ENCODE data around the gene LCN15. TPM values are rescaled to one million over a fixed set of nuclear protein-coding genes. Genes with fewer than 3 reads are reported as not detected.
"Not testable (repeated sequence)": the region's sequence is repeated elsewhere in the genome, so short reads cannot be mapped to it uniquely, and the experiment has no call there.

LCN15 gene
- total RNA-seq, 4 donors from 2014 or later, result not detected

DNA sequence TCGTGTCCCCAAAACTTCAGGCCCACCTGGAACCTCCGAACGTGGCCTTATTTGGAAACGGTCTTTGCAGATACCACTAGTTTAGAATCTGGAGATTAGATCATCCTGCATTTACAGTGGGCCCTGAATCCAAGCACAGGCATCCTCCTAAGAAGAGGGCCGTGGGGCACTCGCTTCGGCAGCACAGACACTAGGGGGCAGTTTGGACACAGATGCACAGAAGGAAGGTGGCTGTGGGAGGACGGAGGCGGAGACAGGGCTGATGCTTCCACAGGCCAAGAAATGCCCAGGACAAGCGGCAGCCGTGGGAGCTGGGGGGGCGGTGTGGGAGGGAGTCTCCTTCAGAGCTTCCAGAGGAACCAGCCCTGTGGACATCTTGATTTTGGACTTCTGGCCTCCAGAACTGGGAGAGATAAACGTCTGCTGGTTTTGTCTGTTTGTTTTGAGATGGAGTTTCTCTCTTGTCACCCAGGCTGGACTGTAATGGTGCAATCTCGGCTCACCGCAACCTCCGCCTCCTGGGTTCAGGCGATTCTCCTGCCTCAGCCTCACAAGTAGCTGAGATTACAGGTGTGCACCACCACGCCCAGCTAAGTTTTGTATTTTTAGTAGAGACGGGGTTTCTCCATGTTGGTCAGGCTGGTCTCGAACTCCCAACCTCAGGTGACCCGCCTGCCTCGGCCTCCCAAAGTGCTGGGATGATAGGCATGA, 3.3 kb downstream of the LCN15 start:
- ATAC-seq, result not testable (repeated sequence)
- peaks cover 68% of the 10 kb centered on the region for H3K27me3 ChIP-seq
- WGBS, 2 donors (ENCODE audit: low coverage in 1 of 2), result 6 to 32% methylated on average over 7 to 8 of the region's 22 CpGs

GRCh38 chr9:136760424-136760823, 3.9 kb downstream of the LCN15 start:
- no peak for ATAC-seq
- WGBS, 2 donors (ENCODE audit: low coverage in 1 of 2), result 80% methylated on average over 1 to 4 of the region's 25 CpGs
- H3K36me3 ChIP-seq, result no peaks in the 10 kb centered on the region
- H3K27me3 ChIP-seq, result peaks cover 65% of the 10 kb centered on the region
- TF ChIP-seq POLR2AphosphoS5 (IDR thresholded peaks at IDR 0.05), result no peak
- TF ChIP-seq EP300 (IDR thresholded peaks at IDR 0.05), result no peak
- no peak for TF ChIP-seq CTCF (IDR thresholded peaks at IDR 0.05)
- no peak for TF ChIP-seq POLR2A (IDR thresholded peaks at IDR 0.05)
- no peak overlapping the region for H3K27ac ChIP-seq
- H3K9me3 ChIP-seq, result peaks cover 0 to 8% (median 0%) of the 10 kb centered on the region in 3 donors
- H3K4me1 ChIP-seq, result peaks cover 0 to 10% (median 0%) of the 10 kb centered on the region in 3 donors
- H3K4me3 ChIP-seq, result no peak overlapping the region

More for the DNA sequence above, 3.3 kb downstream of the LCN15 start:
- not testable (repeated sequence) for H3K4me1 ChIP-seq, H3K27ac ChIP-seq, H3K36me3 ChIP-seq, H3K9me3 ChIP-seq, H3K4me3 ChIP-seq
- peak in 2 of 4 experiments; percentile 28 to 37 for TF ChIP-seq CTCF (IDR thresholded peaks at IDR 0.05)

GRCh38 chr9:136759436-136760325, 4.6 kb downstream of the LCN15 start:
- 93% methylated on average over 3 to 5 of the region's 27 CpGs for WGBS, 2 donors (ENCODE audit: low coverage in 1 of 2)
- ATAC-seq, result no peak
- TF ChIP-seq CTCF (IDR thresholded peaks at IDR 0.05), result no peak
- TF ChIP-seq POLR2A (IDR thresholded peaks at IDR 0.05), result no peak
- no peak for TF ChIP-seq EP300 (IDR thresholded peaks at IDR 0.05)
- no peak for TF ChIP-seq POLR2AphosphoS5 (IDR thresholded peaks at IDR 0.05)

GRCh38 chr9:136759001-136759400, 5.3 kb downstream of the LCN15 start:
- Histone ChIP-seq H3K27me3 (peaks cover 51% of the 10 kb centered on the region), H3K9me3 (peaks cover 0 to 8% (median 0%) of the 10 kb centered on the region in 3 donors), H3K27ac (no peak overlapping the region), H3K4me3 (no peak overlapping the region), H3K4me1 (peaks cover 0 to 10% (median 0%) of the 10 kb centered on the region in 3 donors), H3K36me3 (no peaks in the 10 kb centered on the region)
- 100% methylated on average over 1 of the region's 9 CpGs; no CpG with 5 or more reads in 1 of the 2 donors for WGBS, 2 donors (ENCODE audit: low coverage in 1 of 2)
- ATAC-seq, result no peak
- TF ChIP-seq EP300 (IDR thresholded peaks at IDR 0.05), result no peak
- no peak for TF ChIP-seq POLR2AphosphoS5 (IDR thresholded peaks at IDR 0.05)
- no peak for TF ChIP-seq POLR2A (IDR thresholded peaks at IDR 0.05)
- TF ChIP-seq CTCF (IDR thresholded peaks at IDR 0.05), result no peak

More at GRCh38 chr9:136759436-136760325, 4.6 kb downstream of the LCN15 start:
- Histone ChIP-seq H3K9me3 (peaks cover 0 to 8% (median 0%) of the 10 kb centered on the region in 3 donors), H3K4me1 (peaks cover 0 to 10% (median 0%) of the 10 kb centered on the region in 3 donors), H3K27me3 (peaks cover 58% of the 10 kb centered on the region), H3K4me3 (no peak overlapping the region), H3K36me3 (no peaks in the 10 kb centered on the region), H3K27ac (no peak overlapping the region)

Data from gastroesophageal sphincter (tissue), 4 donors.